ENCODE measurements around the gene SLC25A17.
"Not testable (repeated sequence)": the region's sequence is repeated elsewhere in the genome, so short reads cannot be mapped to it uniquely, and the experiment has no call there.

The SLC25A17 gene

GRCh38 chr22:40720156-40720537 is 99.0 kb downstream of the SLC25A17 start:
- not testable (repeated sequence) for DNase-seq (ENCODE audit: low spot score)

Measured in CD4-positive, alpha-beta T cell treated with Interleukin-15 for 4 hours (primary cell).